Measurements from ENCODE around the gene MYH11. TPM values are rescaled to one million over a fixed set of nuclear protein-coding genes. Genes with fewer than 3 reads are reported as not detected.
"Not testable (repeated sequence)": the region's sequence is repeated elsewhere in the genome, so short reads cannot be mapped to it uniquely, and the experiment has no call there.

The MYH11 gene
- total RNA-seq, 2 experiments from 2014 or later = 0.06 TPM; not detected in 1

GRCh38 chr16:15714393-15715172, 142.2 kb downstream of the MYH11 start:
- no peak for ATAC-seq
- Mint-ChIP-seq H3K27ac (no peak overlapping the region), H3K4me1 (no peaks in the 10 kb centered on the region), H3K27me3 (no peaks in the 10 kb centered on the region), H3K4me3 (no peak overlapping the region), H3K36me3 (peaks cover 9% of the 10 kb centered on the region), H3K9me3 (ENCODE audit: low read depth) (no peaks in the 10 kb centered on the region)
- CTCF ChIA-PET = no interaction called here
- DNase-seq = no peak

GRCh38 chr16:15708997-15709396, 147.8 kb downstream of the MYH11 start:
- H3K4me1 Mint-ChIP-seq = peaks cover 3% of the 10 kb centered on the region
- no peak overlapping the region for H3K4me3 Mint-ChIP-seq
- no peaks in the 10 kb centered on the region for H3K27me3 Mint-ChIP-seq
- no peak overlapping the region for H3K27ac Mint-ChIP-seq
- peaks cover 12% of the 10 kb centered on the region for H3K36me3 Mint-ChIP-seq
- no peaks in the 10 kb centered on the region for H3K9me3 Mint-ChIP-seq (ENCODE audit: low read depth)
- no peak for DNase-seq
- no peak for ATAC-seq
- CTCF ChIA-PET = no interaction called here

- CTCF ChIA-PET = interaction anchor here (0.7 kb wide), 1 partner anchor 126 kb away, joined by 3 read pairs; no protein-coding TSS in a partner anchor
- no peaks in the 10 kb centered on the region for H3K9me3 Mint-ChIP-seq (ENCODE audit: low read depth)
- H3K27ac Mint-ChIP-seq = no peak overlapping the region
- no peaks in the 10 kb centered on the region for H3K27me3 Mint-ChIP-seq
- no peak for DNase-seq
- H3K4me1 Mint-ChIP-seq = peaks cover 7% of the 10 kb centered on the region
- ATAC-seq = no peak
- peaks cover 12% of the 10 kb centered on the region for H3K36me3 Mint-ChIP-seq
- no peak overlapping the region for H3K4me3 Mint-ChIP-seq
These were observed 148.7 kb downstream of the MYH11 start for GRCh38 chr16:15708096-15708495.

GRCh38 chr16:15707332-15707731, 149.5 kb downstream of the MYH11 start:
- Mint-ChIP-seq H3K27ac (no peak overlapping the region), H3K4me1 (peaks cover 11% of the 10 kb centered on the region), H3K9me3 (ENCODE audit: low read depth) (no peaks in the 10 kb centered on the region), H3K36me3 (peaks cover 13% of the 10 kb centered on the region), H3K4me3 (no peak overlapping the region), H3K27me3 (no peaks in the 10 kb centered on the region)
- CTCF ChIA-PET = no interaction called here
- no peak for ATAC-seq
- DNase-seq = no peak

GRCh38 chr16:15705064-15705565, 151.7 kb downstream of the MYH11 start:
- CTCF ChIA-PET = interaction anchor here (0.6 to 2.4 kb wide), 8 partner anchors 7 to 422 kb away, joined by 3 to 8 read pairs (median 4); partner anchors contain the start of gene MARF1
- no peak for DNase-seq
- H3K4me3 Mint-ChIP-seq = no peak overlapping the region
- H3K9me3 Mint-ChIP-seq (ENCODE audit: low read depth) = no peaks in the 10 kb centered on the region
- H3K27ac Mint-ChIP-seq = no peak overlapping the region
- peaks cover 23% of the 10 kb centered on the region for H3K36me3 Mint-ChIP-seq
- no peak for ATAC-seq
- H3K4me1 Mint-ChIP-seq = peaks cover 11% of the 10 kb centered on the region
- H3K27me3 Mint-ChIP-seq = no peaks in the 10 kb centered on the region

- no peak overlapping the region for H3K27ac Mint-ChIP-seq
- H3K9me3 Mint-ChIP-seq (ENCODE audit: low read depth) = no peaks in the 10 kb centered on the region
- peaks cover 29% of the 10 kb centered on the region for H3K36me3 Mint-ChIP-seq
- peak; percentile 65 for ATAC-seq
- H3K27me3 Mint-ChIP-seq = no peaks in the 10 kb centered on the region
- CTCF ChIA-PET = interaction anchor here (0.6 to 2.4 kb wide), 10 partner anchors 8 to 423 kb away, joined by 3 to 8 read pairs (median 4); partner anchors contain the start of gene MARF1
- peak; percentile 79 for DNase-seq
- H3K4me1 Mint-ChIP-seq = peaks cover 11% of the 10 kb centered on the region
- no peak overlapping the region for H3K4me3 Mint-ChIP-seq
These were observed 152.3 kb downstream of the MYH11 start for GRCh38 chr16:15704545-15704987.

GRCh38 chr16:15703029-15703736, 153.6 kb downstream of the MYH11 start:
- Mint-ChIP-seq H3K9me3 (ENCODE audit: low read depth) (no peaks in the 10 kb centered on the region), H3K4me3 (no peak overlapping the region), H3K36me3 (peaks cover 33% of the 10 kb centered on the region), H3K27me3 (no peaks in the 10 kb centered on the region), H3K4me1 (peaks cover 11% of the 10 kb centered on the region), H3K27ac (peak overlapping the region; percentile 17)
- DNase-seq (no peak), ATAC-seq (no peak)
- CTCF ChIA-PET = interaction anchor here (1.4 to 2.4 kb wide), 4 partner anchors 8 to 275 kb away, joined by 5 to 8 read pairs (median 5); no protein-coding TSS in a partner anchor

GRCh38 chr16:15701975-15702970, 154.6 kb downstream of the MYH11 start:
- H3K27ac Mint-ChIP-seq = no peak overlapping the region
- ATAC-seq (no peak), DNase-seq (no peak)
- no peaks in the 10 kb centered on the region for H3K9me3 Mint-ChIP-seq (ENCODE audit: low read depth)
- no peaks in the 10 kb centered on the region for H3K27me3 Mint-ChIP-seq
- H3K4me3 Mint-ChIP-seq = no peak overlapping the region
- peaks cover 35% of the 10 kb centered on the region for H3K36me3 Mint-ChIP-seq
- CTCF ChIA-PET = no interaction called here
- H3K4me1 Mint-ChIP-seq = peaks cover 11% of the 10 kb centered on the region

GRCh38 chr16:15701367-15701766, 155.5 kb downstream of the MYH11 start:
- ATAC-seq (no peak), DNase-seq (no peak)
- Mint-ChIP-seq H3K9me3 (ENCODE audit: low read depth) (no peaks in the 10 kb centered on the region), H3K27me3 (no peaks in the 10 kb centered on the region), H3K27ac (no peak overlapping the region), H3K4me1 (peaks cover 11% of the 10 kb centered on the region), H3K4me3 (no peak overlapping the region), H3K36me3 (peaks cover 43% of the 10 kb centered on the region)
- CTCF ChIA-PET = no interaction called here

GRCh38 chr16:15699819-15700218, 157.0 kb downstream of the MYH11 start:
- Mint-ChIP-seq H3K9me3 (ENCODE audit: low read depth) (no peaks in the 10 kb centered on the region), H3K27ac (no peak overlapping the region), H3K4me3 (no peak overlapping the region), H3K27me3 (no peaks in the 10 kb centered on the region), H3K36me3 (peaks cover 52% of the 10 kb centered on the region), H3K4me1 (peaks cover 11% of the 10 kb centered on the region)
- CTCF ChIA-PET = no interaction called here
- no peak for DNase-seq
- ATAC-seq = no peak

GRCh38 chr16:15694499-15694898, 162.3 kb downstream of the MYH11 start:
- no peak overlapping the region for H3K27ac Mint-ChIP-seq
- no peak for DNase-seq
- H3K4me3 Mint-ChIP-seq = no peak overlapping the region
- no peaks in the 10 kb centered on the region for H3K9me3 Mint-ChIP-seq (ENCODE audit: low read depth)
- CTCF ChIA-PET = interaction anchor here (1.8 to 2.1 kb wide), 2 partner anchors 10 to 13 kb away, joined by 6 to 8 read pairs; no protein-coding TSS in a partner anchor
- H3K27me3 Mint-ChIP-seq = no peaks in the 10 kb centered on the region
- no peak for ATAC-seq
- peaks cover 56% of the 10 kb centered on the region for H3K36me3 Mint-ChIP-seq
- no peaks in the 10 kb centered on the region for H3K4me1 Mint-ChIP-seq

- H3K27ac Mint-ChIP-seq; ATAC-seq; DNase-seq; H3K27me3 Mint-ChIP-seq; H3K9me3 Mint-ChIP-seq (ENCODE audit: low read depth); H3K4me1 Mint-ChIP-seq; H3K4me3 Mint-ChIP-seq: not testable (repeated sequence)
- CTCF ChIA-PET = interaction anchor here (1.1 kb wide), 1 partner anchor 8 kb away, joined by 3 read pairs; no protein-coding TSS in a partner anchor
- H3K36me3 Mint-ChIP-seq = peaks cover 61% of the 10 kb centered on the region
These were observed 164.3 kb downstream of the MYH11 start for GRCh38 chr16:15692508-15692907.

Data from activated CD8-positive, alpha-beta memory T cell treated with anti-CD3 and anti-CD28 coated beads, Interleukin-2, amount 10 ng/mL, durations not matched to agents 7 days and 5 days (primary cell).